PC-9 (cell line): Measurements from ENCODE around the gene OBSCN.

ENCODE experiments used
- EZH2 ChIP-seq: fragments of 200-600 bp; sonication (generic); IDR thresholded peaks from 2 replicates; pipeline ENCODE4 v1.8.0; 2017; ENCODE audit warnings: antibody characterized with exemption, low read depth
- TF ChIP-seq, protein P1 (sequence below): fragments of 200-600 bp; sonication (generic); conservative IDR thresholded peaks from 2 replicates; pipeline ENCODE4 v1.6.1; 2017; ENCODE audit warnings: mixed run types, antibody characterized with exemption, mild to moderate bottlenecking, moderate library complexity

- TF ChIP-seq, protein P1, sequence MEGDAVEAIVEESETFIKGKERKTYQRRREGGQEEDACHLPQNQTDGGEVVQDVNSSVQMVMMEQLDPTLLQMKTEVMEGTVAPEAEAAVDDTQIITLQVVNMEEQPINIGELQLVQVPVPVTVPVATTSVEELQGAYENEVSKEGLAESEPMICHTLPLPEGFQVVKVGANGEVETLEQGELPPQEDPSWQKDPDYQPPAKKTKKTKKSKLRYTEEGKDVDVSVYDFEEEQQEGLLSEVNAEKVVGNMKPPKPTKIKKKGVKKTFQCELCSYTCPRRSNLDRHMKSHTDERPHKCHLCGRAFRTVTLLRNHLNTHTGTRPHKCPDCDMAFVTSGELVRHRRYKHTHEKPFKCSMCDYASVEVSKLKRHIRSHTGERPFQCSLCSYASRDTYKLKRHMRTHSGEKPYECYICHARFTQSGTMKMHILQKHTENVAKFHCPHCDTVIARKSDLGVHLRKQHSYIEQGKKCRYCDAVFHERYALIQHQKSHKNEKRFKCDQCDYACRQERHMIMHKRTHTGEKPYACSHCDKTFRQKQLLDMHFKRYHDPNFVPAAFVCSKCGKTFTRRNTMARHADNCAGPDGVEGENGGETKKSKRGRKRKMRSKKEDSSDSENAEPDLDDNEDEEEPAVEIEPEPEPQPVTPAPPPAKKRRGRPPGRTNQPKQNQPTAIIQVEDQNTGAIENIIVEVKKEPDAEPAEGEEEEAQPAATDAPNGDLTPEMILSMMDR: 0 out of 2 replicates have a peak, but pooled peaks have one; percentile 3
- no peak for TF ChIP-seq EZH2
Observed at GRCh38 chr1:228393811-228394570, 186.1 kb downstream of the OBSCN start.
